Measurements from ENCODE around the gene PLPP4.

PLPP4 gene

DNA sequence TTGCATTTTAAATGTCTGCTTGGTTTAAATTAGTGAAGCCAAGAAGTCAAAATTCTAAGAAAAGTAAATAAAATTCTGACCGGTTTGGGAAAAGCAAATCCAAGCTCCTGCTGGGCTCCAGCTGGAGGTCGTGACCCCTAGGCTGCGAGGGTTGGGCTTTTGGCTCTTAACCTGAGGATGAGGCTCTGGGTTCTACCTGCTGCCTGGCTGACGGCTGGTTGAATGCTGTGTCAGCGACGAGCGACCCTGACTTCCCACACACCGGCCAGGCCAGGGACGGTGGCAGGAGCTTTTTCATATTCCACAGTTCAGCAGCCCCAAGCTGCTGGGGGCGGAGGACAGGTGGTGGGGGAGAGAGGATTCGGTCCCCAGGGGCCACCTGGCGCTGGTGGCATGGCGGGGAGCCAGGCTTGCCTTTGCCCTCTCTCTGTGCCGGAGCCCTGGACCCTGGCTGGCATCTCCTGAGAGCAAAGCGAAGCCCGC is 843 bp upstream of the PLPP4 start:
- no peak for DNase-seq (ENCODE audit: low read depth, low spot score)

GRCh38 chr10:120457431-120458172 is 575 bp downstream of the PLPP4 start:
- no peak for DNase-seq (ENCODE audit: low read depth, low spot score)

DNA sequence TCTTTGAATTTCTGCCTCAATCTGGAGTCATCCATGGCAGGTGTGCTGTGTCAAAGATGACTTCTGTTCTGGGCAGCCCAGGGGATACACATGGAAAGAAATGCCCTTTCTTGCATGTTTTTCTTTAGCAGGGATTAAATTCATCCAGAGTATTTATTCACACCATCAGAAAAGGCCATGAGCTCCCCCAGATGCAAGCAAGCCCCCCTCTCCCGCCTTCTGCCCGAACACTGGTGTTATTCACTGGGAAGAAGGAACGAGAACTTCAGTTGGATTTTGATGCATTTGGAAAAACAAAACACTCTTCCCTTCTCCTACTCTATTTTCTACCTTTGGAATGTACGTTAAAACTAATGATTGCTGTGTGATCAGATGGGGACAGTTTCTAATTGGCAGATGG is 1.4 kb downstream of the PLPP4 start:
- no peak for DNase-seq (ENCODE audit: low read depth, low spot score)

DNA sequence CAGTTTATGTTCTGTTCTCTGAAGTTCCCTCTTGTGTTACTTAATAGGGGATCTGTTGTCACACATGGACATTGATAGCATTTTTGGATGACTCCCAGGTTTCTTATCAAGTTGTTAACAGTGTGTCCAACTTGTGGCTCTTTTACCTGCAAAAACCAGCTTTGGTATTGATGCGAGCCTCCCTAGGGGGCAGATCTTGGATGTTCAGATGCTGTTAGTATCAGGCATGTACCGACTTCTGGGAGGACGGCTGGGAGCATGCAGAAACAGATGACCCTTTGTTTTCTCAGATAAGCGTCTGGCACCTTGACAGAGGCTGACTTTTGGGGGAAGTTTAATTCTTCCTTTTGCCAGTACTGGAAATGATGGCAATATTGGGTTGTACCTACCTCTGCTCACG is 2.2 kb downstream of the PLPP4 start:
- DNase-seq (ENCODE audit: low read depth, low spot score): no peak

DNA sequence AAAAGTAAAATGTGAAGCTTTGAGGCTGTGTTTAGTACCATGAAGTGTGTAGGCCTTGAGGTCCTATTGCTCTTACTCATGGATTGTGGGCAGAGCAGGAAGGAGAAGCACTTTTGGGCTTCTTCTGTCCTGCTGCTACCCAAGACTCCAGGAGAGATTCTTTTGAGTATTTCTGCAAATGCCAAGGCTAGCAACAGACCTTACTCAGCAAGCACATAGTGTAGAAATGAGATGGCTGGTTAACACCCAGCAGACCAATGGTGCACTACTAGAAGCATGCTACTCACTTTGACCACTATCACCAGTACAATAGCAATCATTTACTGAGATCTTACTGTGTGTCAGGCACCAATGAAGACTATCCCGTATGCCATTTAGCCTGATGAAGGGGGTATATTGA is 3.2 kb downstream of the PLPP4 start:
- no peak for DNase-seq (ENCODE audit: low read depth, low spot score)

DNA sequence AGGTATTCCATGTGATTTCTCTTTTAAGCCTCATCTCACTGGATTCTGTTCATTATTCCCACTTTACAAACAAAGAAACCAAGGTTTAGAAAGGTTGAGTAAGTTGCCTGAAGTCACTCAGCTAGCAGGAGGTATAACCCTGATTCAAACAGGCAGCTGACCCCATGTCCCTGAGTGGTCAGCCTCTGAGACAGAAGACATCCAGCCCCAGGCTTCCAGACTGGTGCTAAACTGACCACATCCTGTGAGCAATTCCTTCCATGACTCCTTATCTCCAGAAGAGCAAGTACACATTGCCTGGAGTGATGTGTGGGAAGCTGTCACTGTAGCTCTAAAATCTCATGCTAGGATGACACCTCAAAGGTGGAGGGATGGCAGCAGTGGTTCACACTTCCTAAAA is 3.7 kb downstream of the PLPP4 start:
- DNase-seq (ENCODE audit: low read depth, low spot score): no peak

- no peak for DNase-seq (ENCODE audit: low read depth, low spot score)
Measured at GRCh38 chr10:120462018-120462682, 5.1 kb downstream of the PLPP4 start.

GRCh38 chr10:120465138-120465537 is 8.1 kb downstream of the PLPP4 start:
- no peak for DNase-seq (ENCODE audit: low read depth, low spot score)

DNA sequence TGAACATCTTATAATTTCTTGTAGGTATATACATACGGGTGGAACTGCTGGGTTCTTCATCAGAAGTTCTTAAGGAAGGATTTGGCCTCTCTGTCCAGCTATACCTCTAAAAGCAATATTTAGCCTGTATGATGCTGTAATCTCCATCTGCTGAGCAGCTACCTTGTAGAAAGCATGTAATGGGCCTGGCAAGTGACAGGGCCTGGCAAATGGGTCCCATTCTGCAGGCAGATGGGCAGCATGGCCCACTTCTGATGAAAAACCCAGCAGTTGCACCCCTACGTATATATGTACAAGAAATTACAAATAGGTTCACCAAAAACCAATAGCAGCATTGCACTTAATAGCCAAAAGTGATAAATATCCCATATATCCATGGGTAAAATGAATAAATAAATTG is 9.0 kb downstream of the PLPP4 start:
- DNase-seq (ENCODE audit: low read depth, low spot score): no peak

GRCh38 chr10:120473593-120473992 is 16.6 kb downstream of the PLPP4 start:
- no peak for DNase-seq (ENCODE audit: low read depth, low spot score)

DNA sequence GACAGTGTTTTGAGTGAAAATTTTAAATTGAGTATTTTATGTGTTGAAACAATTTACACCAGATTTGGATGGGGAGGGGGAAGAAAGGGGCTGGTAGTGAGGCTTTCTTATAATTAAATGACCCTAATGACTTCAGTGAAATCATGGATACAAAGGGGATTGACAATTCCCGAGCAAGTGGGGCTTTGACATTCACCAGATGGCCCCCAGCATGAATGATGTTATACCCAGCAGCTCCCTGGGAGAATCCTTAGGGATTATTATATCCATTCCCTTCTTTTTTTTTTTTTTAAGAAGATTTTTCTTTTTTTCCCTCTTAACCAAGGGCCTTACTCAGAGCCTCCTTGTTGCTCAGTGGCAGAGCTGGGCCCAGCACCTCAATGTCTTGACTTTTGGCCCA is 17.9 kb downstream of the PLPP4 start:
- DNase-seq (ENCODE audit: low read depth, low spot score): no peak

DNA sequence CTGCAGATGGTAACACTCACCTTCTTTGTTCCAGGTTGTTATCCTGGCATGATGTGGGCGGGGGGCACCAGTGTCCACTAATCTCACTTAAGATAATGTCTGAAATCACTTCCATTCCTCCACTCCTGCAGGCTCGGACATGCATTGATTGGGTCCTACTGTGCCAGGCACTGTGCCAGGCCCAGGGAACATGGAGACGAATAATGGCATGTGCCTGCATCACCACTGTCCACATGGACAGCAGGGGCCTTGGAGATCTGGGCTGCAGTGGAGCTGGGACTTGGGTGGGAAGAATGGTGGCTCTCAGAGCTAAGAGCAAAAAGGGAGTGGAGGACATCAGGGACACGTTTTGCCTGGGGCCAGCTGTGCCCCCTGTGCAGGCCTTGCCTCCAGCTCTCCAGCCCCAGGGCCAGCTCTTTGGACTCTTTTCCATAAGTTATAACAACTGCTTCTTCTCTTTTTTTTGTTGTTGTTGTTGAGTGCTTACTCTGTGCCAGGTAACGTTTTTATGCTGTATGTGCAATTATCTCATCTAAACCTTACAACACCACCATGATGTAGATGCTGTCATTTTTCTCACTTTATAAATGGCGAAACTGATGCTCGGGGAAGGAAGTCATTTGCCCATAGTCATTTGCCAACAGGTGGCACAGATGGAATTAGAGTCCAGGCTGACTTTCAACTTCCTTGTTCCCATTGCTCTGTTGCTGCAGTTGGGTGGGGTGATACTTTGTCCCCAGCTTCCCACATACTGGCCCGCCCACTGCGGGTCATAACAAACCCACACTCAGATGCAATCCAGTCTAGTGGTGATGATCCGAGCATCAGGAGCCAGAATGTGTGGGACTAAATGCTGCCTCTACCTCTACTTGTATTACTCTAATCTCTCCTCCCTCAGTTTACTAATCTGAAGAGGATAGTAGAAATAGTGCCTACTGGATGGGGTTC is 19.1 kb downstream of the PLPP4 start:
- DNase-seq (ENCODE audit: low read depth, low spot score): no peak

DNA sequence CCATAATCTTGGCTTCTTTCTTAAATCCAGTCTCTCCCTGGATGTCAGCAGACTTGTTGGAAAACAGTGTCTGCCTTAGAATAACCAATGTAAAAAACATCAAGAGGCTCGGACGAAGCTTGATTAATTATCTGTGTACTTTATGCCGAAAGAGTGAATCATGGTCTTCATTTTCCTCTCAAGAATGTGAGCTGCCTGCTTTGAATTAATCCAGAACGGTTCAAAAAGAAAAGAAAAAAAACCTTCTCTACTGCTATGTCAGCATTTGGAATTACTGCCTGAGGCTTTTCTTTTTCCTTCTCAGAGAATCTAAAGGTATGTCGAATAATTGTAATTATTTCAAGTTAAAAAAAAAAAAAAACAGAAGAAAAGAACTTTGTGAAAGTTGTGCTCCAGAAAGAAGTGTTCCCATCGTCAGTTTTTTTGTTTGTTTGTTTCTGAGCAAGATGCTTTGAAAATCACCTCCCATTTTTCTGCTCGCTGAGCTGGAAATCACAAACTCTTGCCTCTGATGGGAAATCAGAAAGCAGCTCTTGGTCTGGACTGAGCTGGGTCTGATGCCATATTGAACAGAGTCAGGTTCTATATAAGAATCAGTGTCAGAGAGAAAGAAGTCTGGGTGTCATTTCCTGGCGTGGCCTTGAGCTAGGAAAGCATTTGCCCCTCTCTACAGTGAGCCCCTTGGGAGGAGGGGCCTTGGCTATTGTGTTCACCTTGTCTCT is 20.2 kb downstream of the PLPP4 start:
- DNase-seq (ENCODE audit: low read depth, low spot score): no peak

GRCh38 chr10:120477743-120478141 is 20.7 kb downstream of the PLPP4 start:
- DNase-seq (ENCODE audit: low read depth, low spot score): no peak

- DNase-seq (ENCODE audit: low read depth, low spot score): no peak
Measured at GRCh38 chr10:120478386-120478785, 21.4 kb downstream of the PLPP4 start.

DNA sequence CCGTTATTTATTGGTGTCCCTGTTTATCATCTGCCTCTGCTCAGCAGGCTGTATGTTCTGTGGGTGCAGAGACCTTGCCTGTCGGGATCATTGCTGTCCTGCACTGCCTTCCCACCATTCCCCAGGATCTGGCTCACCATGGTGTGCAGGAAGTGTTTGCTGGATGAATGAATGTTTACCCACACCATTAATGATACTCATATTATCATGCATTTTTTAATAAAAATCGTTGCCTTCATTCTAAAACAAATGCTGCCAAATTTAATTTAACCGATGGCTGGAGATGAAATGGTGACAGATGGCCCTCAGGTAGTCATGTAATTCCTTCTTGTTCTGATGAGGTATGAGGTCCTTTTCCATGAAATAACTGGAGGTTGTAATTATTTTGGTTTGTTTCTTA is 22.5 kb downstream of the PLPP4 start:
- no peak for DNase-seq (ENCODE audit: low read depth, low spot score)

DNA sequence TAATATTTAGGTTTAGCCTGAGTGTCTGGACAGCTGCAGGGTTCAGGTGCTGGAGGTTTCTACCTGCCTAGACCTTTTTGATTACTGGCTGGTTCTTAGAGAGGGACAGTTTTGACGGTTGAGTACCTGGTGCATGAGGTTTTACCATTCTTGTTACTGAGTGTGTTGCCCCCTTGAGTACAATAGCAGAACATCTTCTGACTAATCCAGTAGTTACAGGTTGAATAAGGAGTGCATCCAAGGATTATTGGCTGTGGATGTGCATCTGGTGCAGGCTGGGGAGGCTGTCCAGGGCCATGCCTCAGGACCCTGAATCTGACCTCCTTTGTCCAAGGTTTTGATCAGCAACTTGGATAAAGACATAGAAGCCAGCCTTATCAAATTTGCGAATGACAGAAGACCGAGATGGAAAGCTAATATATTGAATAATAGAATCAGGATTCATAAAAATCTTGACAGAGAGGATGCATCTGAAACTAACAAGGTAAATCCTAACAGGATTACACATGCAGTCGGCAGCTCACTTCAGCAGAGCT is 23.1 kb downstream of the PLPP4 start:
- no peak for DNase-seq (ENCODE audit: low read depth, low spot score)

- no peak for DNase-seq (ENCODE audit: low read depth, low spot score)
Measured at GRCh38 chr10:120480848-120481247, 23.8 kb downstream of the PLPP4 start.

DNA sequence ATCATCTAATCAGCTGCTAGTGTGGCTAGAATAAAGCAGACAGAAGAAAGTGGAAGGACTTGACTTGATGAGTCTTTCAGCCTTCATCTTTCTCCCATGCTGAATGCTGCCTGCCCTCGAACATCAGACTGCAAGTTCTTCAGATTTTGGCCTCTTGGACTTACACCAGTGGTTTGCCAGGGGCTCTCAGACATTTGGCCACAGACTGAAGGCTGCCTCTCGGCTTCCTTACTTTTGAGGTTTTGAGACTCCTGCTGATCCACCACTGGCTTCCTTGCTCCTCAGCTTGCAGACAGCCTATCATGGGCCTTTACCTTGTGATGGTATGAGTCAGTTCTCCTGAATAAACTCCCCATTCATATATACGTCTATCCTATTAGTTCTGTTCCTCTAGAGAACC is 26.0 kb downstream of the PLPP4 start:
- no peak for DNase-seq (ENCODE audit: low read depth, low spot score)

- DNase-seq (ENCODE audit: low read depth, low spot score): no peak
Measured at GRCh38 chr10:120483651-120484301, 26.7 kb downstream of the PLPP4 start.

DNA sequence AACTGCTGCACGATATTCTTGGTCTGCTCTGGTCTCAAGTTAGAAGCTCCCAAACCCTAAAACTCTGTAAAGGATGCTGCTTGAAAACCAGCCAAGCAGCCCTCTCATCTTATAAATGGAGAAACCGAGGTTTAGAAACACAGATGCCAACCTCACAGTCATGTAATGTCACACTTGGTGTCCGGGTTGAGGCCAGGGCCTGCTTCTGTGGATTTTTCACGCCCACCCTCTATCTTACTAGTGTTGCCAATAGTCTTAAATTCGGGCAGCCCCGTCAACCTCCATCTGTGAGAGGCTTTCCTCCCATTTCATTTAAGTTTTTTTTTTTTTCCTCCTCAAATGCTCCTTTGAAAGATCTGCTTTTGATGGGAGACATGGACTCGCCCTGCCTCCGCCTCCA is 28.9 kb downstream of the PLPP4 start:
- DNase-seq (ENCODE audit: low read depth, low spot score): no peak
